Activated naive CD4-positive, alpha-beta T cell treated with anti-CD3 and anti-CD28 coated beads for 36 hours (primary cell): ENCODE results near the gene PPP1R3E. TPM values are rescaled to one million over a fixed set of nuclear protein-coding genes. Genes with fewer than 3 reads are reported as not detected.

ENCODE experiments used
- CTCF ChIA-PET: fragments of 350-600 bp; sonication (Branson Sonifier 250); formaldehyde crosslinking; loops from one replicate; lab custom pipeline; 2021; ENCODE audit warnings: antibody characterized with exemption; lab: Charles Lee
- DNase-seq: peaks from one replicate; pipeline ENCODE4 v3.0.0-alpha.2; 2020
- H3K27ac Mint-ChIP-seq: one replicate; pipeline ENCODE4 v1.8.0; 2021; ENCODE audit warnings: mild to moderate bottlenecking, mixed read lengths
- H3K27me3 Mint-ChIP-seq: one replicate; pipeline ENCODE4 v1.8.0; 2021; ENCODE audit warnings: low read depth, mixed read lengths
- H3K36me3 Mint-ChIP-seq: one replicate; pipeline ENCODE4 v1.8.0; 2021; ENCODE audit warnings: low read depth, mixed read lengths
- H3K4me1 Mint-ChIP-seq: one replicate; pipeline ENCODE4 v1.8.0; 2021; ENCODE audit warnings: low read depth, mixed read lengths
- H3K4me3 Mint-ChIP-seq: one replicate; pipeline ENCODE4 v1.8.0; 2021; ENCODE audit warnings: mild to moderate bottlenecking, moderate library complexity, mixed read lengths
- H3K9me3 Mint-ChIP-seq: one replicate; pipeline ENCODE4 v1.8.0; 2021; ENCODE audit warnings: mixed read lengths
- intact Hi-C: fragments of 100-400 bp; cut with micrococcal nuclease; formaldehyde crosslinking; loops from one replicate; pipeline ENCODE4 v1.15.1; 2023
- total RNA-seq, 2 experiments: library from RNA; stranded (reverse); gene quantifications; one replicate each; pipeline ENCODE4 v1.2.3, GENCODE V29; 2021

PPP1R3E gene
- total RNA-seq, 2 experiments from 2014 or later = 14.7 to 15.8 TPM

- no peaks in the 10 kb centered on the region for H3K27me3 Mint-ChIP-seq
- DNase-seq = peak; percentile 99
- peaks cover 18% of the 10 kb centered on the region for H3K4me1 Mint-ChIP-seq
- H3K36me3 Mint-ChIP-seq = peaks cover 31% of the 10 kb centered on the region
- CTCF ChIA-PET = interaction anchor here (0.6 to 4.9 kb wide), 15 partner anchors 15 to 262 kb away, joined by 3 to 66 read pairs (median 3); partner anchors contain the start of genes BCL2L2 and PPP1R3E
- intact Hi-C loops = loop anchor here (1.0 to 2.0 kb wide), 19 partner anchors 20 to 950 kb away; partner anchors contain the start of genes ACIN1, AP1G2, C14orf119 and EMC9
- H3K27ac Mint-ChIP-seq = peak within 1 kb of the TSS; percentile 96
- H3K9me3 Mint-ChIP-seq = no peaks in the 10 kb centered on the region
- H3K4me3 Mint-ChIP-seq = peak within 1 kb of the TSS; percentile 94
Measured at GRCh38 chr14:23320584-23321571, 18.2 kb upstream of the PPP1R3E start, which contains the start of gene PABPN1. TSS of gene PABPN1 (plus strand) at chr14:23321457. CDS start at chr14:23321470, 13 bp downstream.

GRCh38 chr14:23319746-23320583, 17.3 kb upstream of the PPP1R3E start:
- H3K27ac Mint-ChIP-seq = peak overlapping the region; percentile 96
- intact Hi-C loops = loop anchor here (1.0 to 2.0 kb wide), 3 partner anchors 363 to 841 kb away; partner anchors contain the start of genes HAUS4, IRF9 and OXA1L
- peaks cover 27% of the 10 kb centered on the region for H3K36me3 Mint-ChIP-seq
- peak overlapping the region; percentile 94 for H3K4me3 Mint-ChIP-seq
- no peaks in the 10 kb centered on the region for H3K27me3 Mint-ChIP-seq
- peaks cover 18% of the 10 kb centered on the region for H3K4me1 Mint-ChIP-seq
- CTCF ChIA-PET = interaction anchor here (0.7 to 4.9 kb wide), 9 partner anchors 14 to 243 kb away, joined by 3 to 66 read pairs (median 5); partner anchors contain the start of genes BCL2L2 and PPP1R3E
- no peak for DNase-seq
- H3K9me3 Mint-ChIP-seq = no peaks in the 10 kb centered on the region

DNA sequence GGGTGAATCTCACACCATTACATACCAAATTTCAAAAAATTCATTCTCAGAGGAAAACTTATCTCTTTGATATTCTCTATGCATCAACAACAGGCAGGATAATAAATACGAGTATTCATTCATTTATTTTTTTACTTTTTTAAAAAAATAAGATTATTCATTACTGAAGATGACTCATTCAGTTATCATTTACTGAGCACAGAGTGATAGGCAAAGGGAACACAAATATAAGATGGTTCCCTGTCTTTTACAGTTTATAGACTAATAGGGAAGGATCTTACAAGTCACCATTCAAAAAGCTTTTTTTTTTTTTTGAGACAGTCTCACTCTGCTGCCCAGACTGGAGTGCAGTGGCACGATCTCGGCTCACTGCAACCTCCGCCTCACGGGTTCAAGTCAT, 13.6 kb upstream of the PPP1R3E start:
- no peak overlapping the region for H3K27ac Mint-ChIP-seq
- peaks cover 6% of the 10 kb centered on the region for H3K4me1 Mint-ChIP-seq
- CTCF ChIA-PET = interaction anchor here (1.9 kb wide), 1 partner anchor 64 kb away, joined by 7 read pairs; no protein-coding TSS in a partner anchor
- no peaks in the 10 kb centered on the region for H3K36me3 Mint-ChIP-seq
- no peak for DNase-seq
- intact Hi-C loops = no loop called here
- H3K27me3 Mint-ChIP-seq = no peaks in the 10 kb centered on the region
- H3K4me3 Mint-ChIP-seq = no peak overlapping the region
- no peaks in the 10 kb centered on the region for H3K9me3 Mint-ChIP-seq

- intact Hi-C loops = no loop called here
- no peaks in the 10 kb centered on the region for H3K9me3 Mint-ChIP-seq
Measured at GRCh38 chr14:23310546-23310945, 7.9 kb upstream of the PPP1R3E start.

GRCh38 chr14:23308721-23309445, 6.2 kb upstream of the PPP1R3E start:
- Mint-ChIP-seq H3K4me1 (no peaks in the 10 kb centered on the region), H3K27me3 (peaks cover 26% of the 10 kb centered on the region), H3K27ac (no peak overlapping the region), H3K36me3 (no peaks in the 10 kb centered on the region), H3K4me3 (no peak overlapping the region), H3K9me3 (no peaks in the 10 kb centered on the region)
- DNase-seq = no peak
- intact Hi-C loops = loop anchor here (10.0 kb wide), 1 partner anchor 806 kb away; the partner anchor contains the start of genes DCAF11 and NRL
- CTCF ChIA-PET = no interaction called here

More at GRCh38 chr14:23310546-23310945, 7.9 kb upstream of the PPP1R3E start:
- CTCF ChIA-PET = interaction anchor here (1.0 to 1.5 kb wide), 2 partner anchors 10 to 70 kb away, joined by 3 to 5 read pairs; no protein-coding TSS in a partner anchor
- Mint-ChIP-seq H3K27me3 (peaks cover 22% of the 10 kb centered on the region), H3K4me1 (no peaks in the 10 kb centered on the region), H3K36me3 (no peaks in the 10 kb centered on the region), H3K4me3 (no peak overlapping the region), H3K27ac (no peak overlapping the region)
- DNase-seq = no peak

DNA sequence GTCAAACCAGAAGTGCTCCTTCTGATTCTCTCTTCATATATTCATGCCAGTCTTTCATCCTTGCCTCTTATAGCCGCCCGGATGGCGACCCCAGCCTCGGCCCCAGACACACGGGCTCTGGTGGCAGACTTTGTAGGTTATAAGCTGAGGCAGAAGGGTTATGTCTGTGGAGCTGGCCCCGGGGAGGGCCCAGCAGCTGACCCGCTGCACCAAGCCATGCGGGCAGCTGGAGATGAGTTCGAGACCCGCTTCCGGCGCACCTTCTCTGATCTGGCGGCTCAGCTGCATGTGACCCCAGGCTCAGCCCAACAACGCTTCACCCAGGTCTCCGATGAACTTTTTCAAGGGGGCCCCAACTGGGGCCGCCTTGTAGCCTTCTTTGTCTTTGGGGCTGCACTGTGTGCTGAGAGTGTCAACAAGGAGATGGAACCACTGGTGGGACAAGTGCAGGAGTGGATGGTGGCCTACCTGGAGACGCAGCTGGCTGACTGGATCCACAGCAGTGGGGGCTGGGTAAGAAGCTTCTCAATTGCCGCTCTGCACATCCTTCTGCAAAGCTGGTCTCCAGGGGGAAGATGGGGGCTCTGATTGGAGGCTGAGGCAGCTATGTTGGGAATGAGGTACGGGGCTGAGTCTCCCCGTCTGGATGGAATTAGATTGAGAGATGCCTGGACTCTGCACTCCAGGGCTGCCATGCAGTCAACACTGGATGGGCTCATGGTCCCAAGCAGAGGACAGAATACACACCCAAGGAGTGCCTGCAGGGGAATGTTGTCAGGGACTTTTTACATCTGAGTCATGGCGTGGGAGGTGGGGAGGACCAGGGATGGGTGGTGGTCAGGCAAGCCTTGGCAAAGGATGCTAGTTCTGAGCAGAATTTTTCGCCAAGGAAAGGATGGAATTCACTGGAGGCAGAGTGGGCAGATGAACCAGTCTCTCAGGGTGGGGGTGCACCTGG, 5.3 kb upstream of the PPP1R3E start:
- Mint-ChIP-seq H3K4me3 (no peak overlapping the region), H3K27me3 (peaks cover 26% of the 10 kb centered on the region), H3K4me1 (peaks cover 3% of the 10 kb centered on the region), H3K36me3 (no peaks in the 10 kb centered on the region), H3K27ac (no peak overlapping the region), H3K9me3 (no peaks in the 10 kb centered on the region)
- DNase-seq = no peak
- intact Hi-C loops = loop anchor here (10.0 kb wide), 1 partner anchor 807 kb away; the partner anchor contains the start of genes DCAF11 and NRL
- CTCF ChIA-PET = interaction anchor here (1.4 to 1.5 kb wide), 3 partner anchors 13 to 231 kb away, joined by 3 to 5 read pairs (median 4); no protein-coding TSS in a partner anchor

DNA sequence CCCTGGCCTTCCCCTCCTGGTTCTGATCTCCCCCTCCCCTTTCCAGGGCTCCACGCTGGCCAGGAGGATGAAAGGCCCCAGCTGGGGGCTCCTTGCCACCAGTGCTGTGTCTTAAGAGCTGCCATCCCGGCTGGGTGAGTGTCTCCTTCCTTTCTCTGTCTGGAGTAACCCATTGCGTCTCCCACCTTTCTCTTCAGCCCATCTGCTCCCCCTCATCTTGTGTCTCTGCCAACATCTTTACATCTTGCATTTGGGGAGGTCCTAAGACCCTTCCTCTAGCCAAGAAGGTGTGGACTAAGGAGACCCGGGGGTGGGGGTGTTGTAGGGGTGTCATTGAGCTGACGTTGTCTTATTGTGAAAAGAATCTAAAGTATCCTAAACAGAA, 4.5 kb upstream of the PPP1R3E start:
- CTCF ChIA-PET = interaction anchor here (1.4 to 1.9 kb wide), 4 partner anchors 12 to 230 kb away, joined by 3 to 5 read pairs (median 4); no protein-coding TSS in a partner anchor
- intact Hi-C loops = loop anchor here (10.0 kb wide), 1 partner anchor 808 kb away; the partner anchor contains the start of genes DCAF11 and NRL
- Mint-ChIP-seq H3K27ac (no peak overlapping the region), H3K9me3 (no peaks in the 10 kb centered on the region), H3K4me3 (peak overlapping the region; percentile 10), H3K36me3 (no peaks in the 10 kb centered on the region), H3K4me1 (peaks cover 3% of the 10 kb centered on the region), H3K27me3 (peaks cover 26% of the 10 kb centered on the region)
- no peak for DNase-seq

GRCh38 chr14:23306412-23307145, 3.9 kb upstream of the PPP1R3E start, which contains the start of gene BCL2L2:
TSS of gene BCL2L2 (plus strand) at chr14:23306833. CDS start at chr14:23307768, 935 bp downstream.
- Mint-ChIP-seq H3K9me3 (no peaks in the 10 kb centered on the region), H3K36me3 (no peaks in the 10 kb centered on the region), H3K27me3 (peaks cover 26% of the 10 kb centered on the region), H3K4me1 (peaks cover 3% of the 10 kb centered on the region), H3K27ac (no peak within 1 kb of the TSS), H3K4me3 (peak within 1 kb of the TSS; percentile 10)
- intact Hi-C loops = loop anchor here (10.0 kb wide), 1 partner anchor 808 kb away; the partner anchor contains the start of genes DCAF11 and NRL
- CTCF ChIA-PET = interaction anchor here (0.5 to 1.9 kb wide), 7 partner anchors 11 to 230 kb away, joined by 3 to 5 read pairs (median 4); partner anchors contain the start of genes ACIN1 and C14orf119
- peak; percentile 30 for DNase-seq

- no peaks in the 10 kb centered on the region for H3K9me3 Mint-ChIP-seq
- CTCF ChIA-PET = interaction anchor here (1.6 to 5.1 kb wide), 4 partner anchors 14 to 78 kb away, joined by 5 to 66 read pairs (median 20); partner anchors contain the start of genes HOMEZ and PABPN1
- peak overlapping the region; percentile 90 for H3K4me3 Mint-ChIP-seq
- peaks cover 13% of the 10 kb centered on the region for H3K27me3 Mint-ChIP-seq
- H3K36me3 Mint-ChIP-seq = peaks cover 5% of the 10 kb centered on the region
- no peak for DNase-seq
- intact Hi-C loops = loop anchor here (1.0 to 10.0 kb wide), 15 partner anchors 16 to 813 kb away; partner anchors contain the start of genes ACIN1, AJUBA, C14orf119 and DAD1
- H3K27ac Mint-ChIP-seq = peak overlapping the region; percentile 92
- peaks cover 12% of the 10 kb centered on the region for H3K4me1 Mint-ChIP-seq
Measured at GRCh38 chr14:23301969-23302289, 730 bp downstream of the PPP1R3E start.
